Neuron (in vitro differentiated cells): ENCODE results near the gene MIF.
"Not testable (repeated sequence)": the region's sequence is repeated elsewhere in the genome, so short reads cannot be mapped to it uniquely, and the experiment has no call there.

Source experiments
- H2AFZ ChIP-seq: one replicate; pipeline ENCODE4 v1.6.1; 2013; ENCODE audit warnings: low read depth, mild to moderate bottlenecking, inconsistent platforms, low read length, moderate library complexity
- H3K27me3 ChIP-seq: one replicate; pipeline ENCODE4 v1.6.1; 2013; ENCODE audit warnings: low read length; ENCODE audit not compliant: insufficient read depth
- H3K36me3 ChIP-seq: one replicate; pipeline ENCODE4 v1.6.1; 2013; ENCODE audit warnings: low read length; ENCODE audit not compliant: insufficient read depth
- H3K4me1 ChIP-seq: one replicate; pipeline ENCODE4 v1.6.1; 2013; ENCODE audit warnings: low read length; ENCODE audit not compliant: insufficient read depth
- H3K4me3 ChIP-seq: 2 replicates; pipeline ENCODE4 v1.5.1; 2013; ENCODE audit warnings: mild to moderate bottlenecking, low read length, moderate library complexity
- H3K9me3 ChIP-seq: one replicate; pipeline ENCODE4 v1.6.1; 2013; ENCODE audit warnings: low read length

MIF gene

DNA sequence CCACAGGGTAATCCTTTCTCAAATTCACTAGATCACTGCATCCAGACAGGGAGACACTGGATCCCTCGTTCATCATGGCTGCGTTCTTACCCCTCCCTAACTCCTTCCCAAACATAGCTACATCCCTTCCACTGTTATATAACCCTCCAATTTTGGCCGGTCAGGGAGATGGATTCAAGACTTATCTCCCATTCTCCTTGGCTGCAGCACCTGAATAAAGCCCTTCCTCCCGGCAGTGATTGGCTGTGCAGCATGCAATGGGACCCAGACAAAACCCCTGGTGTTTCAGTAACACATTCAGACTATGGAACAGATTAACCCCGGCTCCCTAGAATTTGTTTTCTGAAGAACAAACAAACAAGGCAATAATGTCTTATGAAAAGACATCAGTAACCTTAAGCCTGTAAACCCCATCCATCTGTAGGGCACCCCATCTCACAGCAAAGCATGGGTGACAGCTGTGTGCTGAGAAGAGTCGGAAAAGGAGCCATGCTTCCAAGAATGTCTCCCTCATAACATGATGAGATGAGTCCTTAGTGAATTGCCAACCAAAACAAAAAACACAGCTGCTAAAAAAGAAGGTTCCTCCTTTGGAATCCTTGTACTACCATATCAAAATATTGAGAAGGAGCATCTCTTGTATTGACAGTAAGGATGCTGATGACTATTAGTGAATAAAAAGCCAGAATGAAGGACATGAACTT is 5.0 kb downstream of the MIF start:
- H3K27me3 ChIP-seq = no peaks in the 10 kb centered on the region
- H2AFZ ChIP-seq = no peak overlapping the region
- H3K4me1 ChIP-seq = peaks cover 19% of the 10 kb centered on the region
- H3K9me3 ChIP-seq = no peaks in the 10 kb centered on the region
- peaks cover 10% of the 10 kb centered on the region for H3K36me3 ChIP-seq
- H3K4me3 ChIP-seq = no peak overlapping the region

DNA sequence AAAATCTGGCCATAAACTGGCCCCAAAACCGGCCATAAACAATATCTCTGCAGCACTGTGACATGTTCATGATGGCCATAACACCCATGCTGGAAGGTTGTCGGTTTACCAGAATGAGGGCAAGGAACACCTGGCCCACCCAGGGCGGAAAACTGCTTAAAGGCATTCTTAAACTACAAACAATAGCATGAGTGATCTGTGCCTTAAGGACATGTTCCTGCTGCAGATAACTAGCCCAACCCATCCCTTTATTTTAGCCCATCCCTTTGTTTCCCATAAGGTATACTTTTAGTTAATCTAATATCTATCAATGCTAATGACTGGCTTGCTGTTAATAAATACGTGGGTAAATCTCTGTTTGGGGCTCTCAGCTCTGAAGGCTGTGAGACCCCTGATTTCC is 6.0 kb downstream of the MIF start:
- H2AFZ ChIP-seq, H3K4me3 ChIP-seq, H3K27me3 ChIP-seq, H3K9me3 ChIP-seq: not testable (repeated sequence)
- Histone ChIP-seq H3K4me1 (peaks cover 14% of the 10 kb centered on the region), H3K36me3 (peaks cover 10% of the 10 kb centered on the region)

DNA sequence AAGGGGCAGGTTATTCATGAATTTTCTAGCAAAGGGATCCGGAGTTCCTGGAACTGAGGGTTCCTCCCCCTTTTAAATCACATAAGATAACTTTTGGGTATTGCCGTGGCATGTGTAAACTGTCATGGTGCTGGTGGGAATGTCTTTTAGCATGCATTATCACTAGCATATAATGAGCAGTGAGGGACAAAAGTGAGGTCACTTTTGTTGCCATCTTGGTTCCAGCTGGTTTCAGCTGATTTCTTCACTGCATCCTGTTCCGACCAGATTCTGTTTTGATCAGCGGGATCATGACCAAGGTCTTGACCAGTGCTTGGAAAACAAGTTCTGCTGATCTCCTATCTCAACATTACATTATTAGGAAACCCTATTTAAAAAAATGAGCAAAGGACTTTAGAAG is 7.4 kb downstream of the MIF start:
- Histone ChIP-seq H3K36me3 (peaks cover 4% of the 10 kb centered on the region), H3K4me3 (no peak overlapping the region), H2AFZ (no peak overlapping the region), H3K9me3 (no peaks in the 10 kb centered on the region), H3K4me1 (peaks cover 9% of the 10 kb centered on the region), H3K27me3 (no peaks in the 10 kb centered on the region)

DNA sequence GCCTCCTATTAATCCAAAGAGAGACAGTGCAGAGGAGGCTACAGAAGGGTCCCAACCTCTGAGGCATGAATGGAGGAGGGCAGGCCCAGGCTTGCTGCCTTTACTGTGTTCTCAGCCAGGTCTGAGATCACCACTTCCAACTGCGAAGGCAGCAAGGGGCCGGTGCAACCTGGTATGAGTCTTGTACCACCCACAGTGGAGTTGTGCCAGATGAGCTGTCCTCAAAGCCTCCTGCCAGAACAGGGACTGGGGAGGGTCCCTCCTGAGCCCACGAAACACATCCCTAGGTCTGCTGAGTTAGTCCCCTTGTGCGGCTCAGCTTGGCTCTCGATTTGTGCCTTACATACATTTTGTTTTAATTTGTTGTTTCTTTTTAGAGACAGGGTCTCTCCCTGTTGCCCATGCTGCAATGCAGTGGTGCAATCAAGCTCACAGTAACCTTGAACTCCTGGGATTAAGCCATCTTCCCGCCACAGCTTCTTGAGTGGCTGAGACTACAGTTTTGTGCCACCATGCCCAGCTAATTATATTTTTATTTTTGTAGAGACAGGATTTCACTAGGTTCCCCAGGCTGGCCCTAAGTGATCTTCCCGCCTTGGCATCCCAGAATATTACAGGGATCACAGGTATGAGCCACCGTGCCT is 9.3 kb downstream of the MIF start:
- H3K4me3 ChIP-seq = no peak overlapping the region
- H3K36me3 ChIP-seq = no peaks in the 10 kb centered on the region
- peaks cover 9% of the 10 kb centered on the region for H3K4me1 ChIP-seq
- no peaks in the 10 kb centered on the region for H3K27me3 ChIP-seq
- H3K9me3 ChIP-seq = no peaks in the 10 kb centered on the region
- H2AFZ ChIP-seq = no peak overlapping the region

DNA sequence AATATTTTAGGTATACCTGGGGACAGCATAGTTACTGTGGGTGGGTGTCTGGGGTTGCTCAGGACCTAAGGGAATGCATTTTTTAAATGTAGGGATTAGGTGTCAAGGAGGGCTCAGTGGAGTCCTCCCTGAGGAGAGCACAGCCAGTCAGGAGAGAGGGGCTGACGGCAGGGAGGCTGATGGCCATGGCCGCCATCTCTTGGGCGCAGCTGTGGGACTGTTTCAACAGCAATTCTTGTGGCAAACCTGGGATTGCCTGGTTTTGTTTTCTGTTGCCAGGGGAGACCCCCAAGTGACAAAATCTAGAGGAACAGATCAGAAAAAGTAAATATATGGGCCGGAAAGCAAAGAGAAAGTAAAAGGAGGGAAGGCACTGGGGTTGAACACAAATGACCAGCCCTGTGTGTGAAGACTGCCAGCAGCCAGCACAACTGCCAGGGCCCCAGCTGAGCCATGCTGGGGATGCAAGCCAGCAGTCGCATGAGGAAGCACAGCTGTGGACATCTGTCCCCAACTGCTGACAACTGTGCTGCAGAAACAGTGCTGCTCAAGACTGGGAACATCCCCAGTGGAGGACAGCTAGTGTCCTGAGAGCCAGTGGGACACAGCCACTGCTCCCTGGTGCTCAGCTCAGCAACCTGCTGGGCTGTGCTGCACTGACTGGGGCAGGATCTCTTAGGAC is 10.5 kb downstream of the MIF start:
- Histone ChIP-seq H3K27me3 (no peaks in the 10 kb centered on the region), H3K4me3 (no peak overlapping the region), H3K4me1 (peaks cover 9% of the 10 kb centered on the region), H3K9me3 (no peaks in the 10 kb centered on the region), H2AFZ (no peak overlapping the region), H3K36me3 (no peaks in the 10 kb centered on the region)

DNA sequence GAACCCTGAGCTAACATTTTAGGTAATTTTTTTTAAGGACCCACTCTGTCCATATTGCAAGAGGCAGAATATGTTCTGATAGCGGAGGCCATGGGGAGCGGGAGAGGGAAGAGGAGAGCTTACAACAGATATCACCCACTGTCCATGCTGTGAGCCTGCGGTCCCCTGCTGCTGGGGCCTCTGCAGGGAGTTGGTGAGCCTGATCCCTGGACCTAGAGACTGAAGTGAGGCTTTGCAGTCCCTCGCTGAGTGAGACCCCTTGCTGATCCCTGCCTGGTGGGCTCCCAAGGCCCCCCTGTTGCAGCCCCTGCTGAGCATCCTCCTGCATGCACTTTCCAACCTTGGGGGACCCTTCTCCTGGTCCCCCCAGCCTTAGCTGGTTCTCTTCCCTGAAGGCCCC is 12.5 kb downstream of the MIF start:
- peaks cover 2% of the 10 kb centered on the region for H3K4me1 ChIP-seq

DNA sequence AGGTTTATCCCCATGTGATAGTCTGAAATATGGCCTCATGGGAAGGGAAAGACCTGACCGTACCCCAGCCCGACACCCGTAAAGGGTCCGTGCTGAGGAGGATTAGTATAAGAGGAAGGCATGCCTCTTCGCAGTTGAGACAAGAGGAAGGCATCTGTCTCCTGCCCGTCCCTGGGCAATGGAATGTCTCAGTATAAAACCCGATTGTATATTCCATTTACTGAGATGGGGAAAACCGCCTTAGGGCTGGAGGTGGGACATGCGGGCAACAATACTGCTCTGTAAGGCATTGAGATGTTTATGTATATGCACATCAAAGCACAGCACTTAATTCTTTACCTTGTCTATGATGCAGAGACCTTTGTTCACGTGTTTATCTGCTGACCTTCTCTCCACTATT is 13.2 kb downstream of the MIF start:
- H3K36me3 ChIP-seq, H3K4me3 ChIP-seq, H3K27me3 ChIP-seq, H2AFZ ChIP-seq, H3K9me3 ChIP-seq, H3K4me1 ChIP-seq: not testable (repeated sequence)

More for the DNA sequence above, 12.5 kb downstream of the MIF start:
- no peaks in the 10 kb centered on the region for H3K9me3 ChIP-seq
- no peaks in the 10 kb centered on the region for H3K36me3 ChIP-seq
- H2AFZ ChIP-seq = no peak overlapping the region
- H3K4me3 ChIP-seq = no peak overlapping the region
- H3K27me3 ChIP-seq = no peaks in the 10 kb centered on the region

DNA sequence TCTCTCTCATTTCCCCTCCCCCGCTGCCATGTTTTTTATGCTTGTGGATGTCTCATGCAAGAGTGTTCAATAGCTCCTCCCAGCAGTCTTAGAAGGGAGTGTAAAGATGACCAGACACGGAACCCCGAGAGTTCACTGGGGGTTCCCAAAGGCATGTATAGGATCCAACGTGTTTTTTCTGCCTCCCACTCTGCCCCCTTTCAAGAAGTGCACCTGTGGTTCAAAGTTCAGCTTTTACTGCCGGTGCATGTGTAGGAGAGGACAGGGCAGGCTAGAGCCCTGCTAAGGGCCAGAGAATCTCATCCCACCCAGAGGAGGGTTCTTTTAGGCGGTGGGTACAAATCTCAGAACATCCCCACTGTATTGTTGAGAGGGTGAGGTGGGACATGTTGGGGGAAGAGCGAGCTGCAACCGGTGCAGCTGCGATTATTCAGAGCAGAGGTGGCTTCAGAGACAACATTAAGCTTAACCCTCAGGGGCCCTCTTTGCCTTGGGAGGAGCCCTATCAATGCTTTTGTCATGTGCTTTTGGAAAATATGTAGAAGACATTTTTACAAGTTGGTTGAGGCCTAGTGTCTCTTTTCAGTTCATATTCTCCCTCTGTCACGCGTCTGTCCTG is 14.5 kb downstream of the MIF start:
- H3K9me3 ChIP-seq = no peaks in the 10 kb centered on the region
- no peaks in the 10 kb centered on the region for H3K36me3 ChIP-seq
- no peak overlapping the region for H3K4me3 ChIP-seq
- H3K4me1 ChIP-seq = peaks cover 9% of the 10 kb centered on the region
- H3K27me3 ChIP-seq = no peaks in the 10 kb centered on the region
- H2AFZ ChIP-seq = no peak overlapping the region

DNA sequence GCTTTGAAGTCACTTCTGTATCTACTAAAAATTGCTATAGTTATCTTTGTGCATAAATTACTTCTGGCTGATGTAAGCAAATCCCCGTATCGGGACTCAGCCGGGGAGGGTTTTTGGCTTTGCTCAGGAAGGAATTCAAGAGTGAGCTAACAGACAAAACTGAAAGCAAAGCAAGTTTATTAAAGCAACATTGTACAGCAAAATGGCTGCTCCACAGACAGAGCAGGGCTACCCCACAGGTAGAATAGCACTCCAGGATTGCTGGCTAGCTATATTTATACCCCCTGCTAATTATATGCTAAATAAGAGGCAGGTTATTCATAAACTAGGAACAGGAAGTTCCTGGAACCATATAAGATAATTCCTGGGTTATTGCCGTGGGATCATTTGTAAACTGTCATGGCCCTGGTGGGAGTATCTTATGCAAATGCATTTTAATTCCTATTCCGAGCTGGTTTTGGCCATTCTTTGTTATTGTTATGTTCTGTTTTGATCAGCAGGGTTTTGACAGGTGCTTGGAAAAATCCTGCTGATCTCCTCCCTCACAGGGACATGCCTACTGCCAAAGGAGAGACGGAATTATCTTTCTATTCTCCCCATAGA is 15.2 kb downstream of the MIF start:
- Histone ChIP-seq H3K36me3 (no peaks in the 10 kb centered on the region), H3K9me3 (no peaks in the 10 kb centered on the region), H2AFZ (no peak overlapping the region), H3K4me1 (peaks cover 9% of the 10 kb centered on the region), H3K27me3 (no peaks in the 10 kb centered on the region), H3K4me3 (no peak overlapping the region)

DNA sequence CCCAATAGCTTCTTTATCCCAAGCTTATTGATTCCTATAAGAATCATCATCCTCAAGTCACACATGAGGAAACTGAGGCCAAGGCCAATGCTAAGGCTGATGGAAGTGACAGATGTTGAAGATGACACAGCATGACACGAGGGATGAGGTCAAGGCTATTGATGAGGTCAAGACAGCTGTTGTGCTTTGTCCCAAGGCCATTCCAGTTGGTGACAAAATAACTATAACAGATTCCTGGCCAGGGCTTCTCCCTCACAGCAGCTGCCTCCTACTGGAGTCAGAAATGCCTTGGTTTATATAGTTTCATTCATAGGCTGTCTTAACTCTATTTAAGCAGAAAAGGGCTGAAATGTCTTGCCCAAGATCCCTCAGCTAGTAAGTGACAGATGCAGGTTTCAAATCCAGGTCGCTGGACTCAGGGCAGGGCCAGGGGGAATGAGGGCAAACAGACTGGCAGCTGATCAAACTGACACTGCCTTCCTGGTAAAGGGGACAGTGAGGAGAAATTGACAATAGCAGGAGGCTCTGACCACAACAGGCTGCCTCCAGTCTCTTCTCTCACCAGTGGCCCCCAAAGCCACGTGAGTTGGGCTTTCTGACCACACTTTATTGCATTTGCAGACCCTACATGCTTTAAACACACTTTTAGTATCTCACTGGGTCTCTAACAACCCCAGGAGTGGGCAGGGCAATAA is 16.5 kb downstream of the MIF start:
- peaks cover 9% of the 10 kb centered on the region for H3K4me1 ChIP-seq
- H3K27me3 ChIP-seq = no peaks in the 10 kb centered on the region
- no peaks in the 10 kb centered on the region for H3K36me3 ChIP-seq
- H3K9me3 ChIP-seq = no peaks in the 10 kb centered on the region
- no peak overlapping the region for H2AFZ ChIP-seq
- H3K4me3 ChIP-seq = no peak overlapping the region

DNA sequence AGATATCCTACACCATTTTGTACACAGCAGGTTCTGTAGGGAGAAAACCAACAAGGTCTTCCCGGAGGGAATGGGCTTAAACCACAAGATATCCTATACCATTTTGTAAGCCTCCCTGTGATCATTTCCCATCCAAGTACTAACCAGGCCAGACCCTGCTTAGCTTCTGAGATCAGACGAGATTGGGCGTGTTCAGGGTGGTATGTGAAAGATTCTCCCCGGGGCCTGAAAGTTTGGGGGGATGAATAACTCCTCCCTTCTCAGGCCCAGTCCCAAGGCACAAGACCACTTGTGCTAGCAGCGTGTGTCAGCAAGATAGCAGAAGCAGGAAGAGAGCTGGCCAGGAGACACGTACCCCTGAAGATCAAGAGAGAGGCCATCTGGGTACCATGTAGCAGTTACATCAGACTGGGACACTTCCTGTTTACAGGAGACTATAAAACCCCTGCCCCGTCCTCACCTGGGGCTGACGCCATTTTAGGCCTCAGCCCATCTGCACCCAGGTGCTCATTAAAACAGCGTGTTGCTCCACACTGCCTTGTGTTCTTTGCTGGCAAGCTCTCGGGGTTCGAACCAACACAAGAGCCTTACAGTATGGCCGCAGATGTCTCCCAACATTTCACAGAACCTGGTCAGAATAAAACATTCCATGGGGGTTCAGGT is 17.3 kb downstream of the MIF start:
- Histone ChIP-seq H3K9me3 (no peaks in the 10 kb centered on the region), H3K4me1 (peaks cover 9% of the 10 kb centered on the region), H3K36me3 (no peaks in the 10 kb centered on the region), H2AFZ (no peak overlapping the region), H3K4me3 (no peak overlapping the region), H3K27me3 (no peaks in the 10 kb centered on the region)

DNA sequence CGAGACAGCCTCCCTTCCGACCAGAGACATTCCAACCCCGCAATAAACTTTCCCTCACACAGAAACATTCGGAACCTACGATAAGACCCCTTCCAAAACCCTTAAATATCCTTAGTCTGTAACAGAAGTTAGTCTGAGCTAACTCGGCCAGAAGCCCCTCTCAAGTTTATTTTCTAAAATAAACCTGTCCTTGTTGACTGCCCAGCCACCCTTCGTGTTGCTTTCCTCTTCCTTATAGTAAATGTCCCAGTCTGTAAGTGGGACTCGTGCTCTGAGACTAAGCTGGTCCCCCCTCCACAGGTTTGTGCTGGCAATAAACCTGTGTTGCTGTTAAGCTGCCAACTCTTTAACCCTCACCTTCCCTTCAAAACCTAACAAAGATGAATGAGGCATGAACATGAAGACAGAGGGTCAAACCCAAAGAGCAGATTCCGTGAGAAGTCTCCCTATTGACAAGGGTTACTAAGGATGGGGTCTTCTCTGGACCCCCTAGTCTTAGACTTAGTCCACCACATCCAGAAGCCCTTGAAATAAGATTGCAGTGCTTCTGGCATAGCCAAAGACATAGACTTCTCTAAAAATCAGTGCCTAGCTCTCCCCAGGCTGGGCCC is 18.2 kb downstream of the MIF start:
- no peaks in the 10 kb centered on the region for H3K27me3 ChIP-seq
- H3K36me3 ChIP-seq = no peaks in the 10 kb centered on the region
- H3K9me3 ChIP-seq = no peaks in the 10 kb centered on the region
- no peak overlapping the region for H3K4me3 ChIP-seq
- H2AFZ ChIP-seq = no peak overlapping the region
- peaks cover 9% of the 10 kb centered on the region for H3K4me1 ChIP-seq
